ENCODE results near the gene TSHZ2. TPM values are rescaled to one million over a fixed set of nuclear protein-coding genes. Genes with fewer than 3 reads are reported as not detected.

Gene TSHZ2
- total RNA-seq, 1 experiment from 2014 or later, result not detected

- in situ Hi-C loops (cut with HindIII; ENCODE audit: low sequenced_read_pairs), result no loop called here
Measured at GRCh38 chr20:53097791-53098190, 125.6 kb downstream of the TSHZ2 start.

GRCh38 chr20:53098621-53099020, 126.5 kb downstream of the TSHZ2 start:
- in situ Hi-C loops (cut with HindIII; ENCODE audit: low sequenced_read_pairs), result no loop called here
- no peak for DNase-seq (ENCODE audit: low spot score)

More at GRCh38 chr20:53097791-53098190, 125.6 kb downstream of the TSHZ2 start:
- DNase-seq (ENCODE audit: low spot score), result no peak

- DNase-seq (ENCODE audit: low spot score), result no peak
- in situ Hi-C loops (cut with HindIII; ENCODE audit: low sequenced_read_pairs), result no loop called here
Measured at GRCh38 chr20:53099856-53100255, 127.7 kb downstream of the TSHZ2 start.

- in situ Hi-C loops (cut with HindIII; ENCODE audit: low sequenced_read_pairs), result no loop called here
- no peak for DNase-seq (ENCODE audit: low spot score)
Measured at GRCh38 chr20:53100476-53100911, 128.3 kb downstream of the TSHZ2 start.

- DNase-seq (ENCODE audit: low spot score), result no peak
- in situ Hi-C loops (cut with HindIII; ENCODE audit: low sequenced_read_pairs), result no loop called here
Measured at GRCh38 chr20:53101992-53102760, 130.0 kb downstream of the TSHZ2 start.

- no peak for DNase-seq (ENCODE audit: low spot score)
- in situ Hi-C loops (cut with HindIII; ENCODE audit: low sequenced_read_pairs), result no loop called here
Measured at GRCh38 chr20:53103124-53103523, 131.0 kb downstream of the TSHZ2 start.

GRCh38 chr20:53104884-53105283, 132.7 kb downstream of the TSHZ2 start:
- DNase-seq (ENCODE audit: low spot score), result no peak
- in situ Hi-C loops (cut with HindIII; ENCODE audit: low sequenced_read_pairs), result no loop called here

- in situ Hi-C loops (cut with HindIII; ENCODE audit: low sequenced_read_pairs), result no loop called here
Measured at GRCh38 chr20:53116733-53117132, 144.6 kb downstream of the TSHZ2 start.

GRCh38 chr20:53122853-53123252, 150.7 kb downstream of the TSHZ2 start:
- DNase-seq (ENCODE audit: low spot score), result no peak
- in situ Hi-C loops (cut with HindIII; ENCODE audit: low sequenced_read_pairs), result no loop called here

More at GRCh38 chr20:53116733-53117132, 144.6 kb downstream of the TSHZ2 start:
- DNase-seq (ENCODE audit: low spot score), result no peak

- in situ Hi-C loops (cut with HindIII; ENCODE audit: low sequenced_read_pairs), result no loop called here
- DNase-seq (ENCODE audit: low spot score), result no peak
Measured at GRCh38 chr20:53124075-53124551, 152.0 kb downstream of the TSHZ2 start.

- no peak for DNase-seq (ENCODE audit: low spot score)
- in situ Hi-C loops (cut with HindIII; ENCODE audit: low sequenced_read_pairs), result no loop called here
Measured at GRCh38 chr20:53124803-53125202, 152.6 kb downstream of the TSHZ2 start.

GRCh38 chr20:53126185-53126584, 154.0 kb downstream of the TSHZ2 start:
- no peak for DNase-seq (ENCODE audit: low spot score)
- in situ Hi-C loops (cut with HindIII; ENCODE audit: low sequenced_read_pairs), result no loop called here

- in situ Hi-C loops (cut with HindIII; ENCODE audit: low sequenced_read_pairs), result no loop called here
- no peak for DNase-seq (ENCODE audit: low spot score)
Measured at GRCh38 chr20:53127027-53127426, 154.9 kb downstream of the TSHZ2 start.

GRCh38 chr20:53128004-53128403, 155.8 kb downstream of the TSHZ2 start:
- in situ Hi-C loops (cut with HindIII; ENCODE audit: low sequenced_read_pairs), result no loop called here
- DNase-seq (ENCODE audit: low spot score), result no peak

- in situ Hi-C loops (cut with HindIII; ENCODE audit: low sequenced_read_pairs), result no loop called here
- DNase-seq (ENCODE audit: low spot score), result no peak
Measured at GRCh38 chr20:53129563-53129962, 157.4 kb downstream of the TSHZ2 start.

- DNase-seq (ENCODE audit: low spot score), result no peak
- in situ Hi-C loops (cut with HindIII; ENCODE audit: low sequenced_read_pairs), result no loop called here
Measured at GRCh38 chr20:53130795-53131194, 158.6 kb downstream of the TSHZ2 start.

GRCh38 chr20:53133125-53133524, 161.0 kb downstream of the TSHZ2 start:
- in situ Hi-C loops (cut with HindIII; ENCODE audit: low sequenced_read_pairs), result no loop called here

GRCh38 chr20:53133628-53134027, 161.5 kb downstream of the TSHZ2 start:
- no peak for DNase-seq (ENCODE audit: low spot score)
- in situ Hi-C loops (cut with HindIII; ENCODE audit: low sequenced_read_pairs), result no loop called here

More at GRCh38 chr20:53133125-53133524, 161.0 kb downstream of the TSHZ2 start:
- DNase-seq (ENCODE audit: low spot score), result no peak

GRCh38 chr20:53136473-53136872, 164.3 kb downstream of the TSHZ2 start:
- in situ Hi-C loops (cut with HindIII; ENCODE audit: low sequenced_read_pairs), result no loop called here
- DNase-seq (ENCODE audit: low spot score), result no peak

GRCh38 chr20:53138454-53139262, 166.5 kb downstream of the TSHZ2 start:
- no peak for DNase-seq (ENCODE audit: low spot score)
- in situ Hi-C loops (cut with HindIII; ENCODE audit: low sequenced_read_pairs), result no loop called here
